PFSK-1 (cell line): ENCODE measurements around the gene NT5C1A.
A peak's percentile ranks its signal among the peaks of the same experiment; 100 is the strongest.

Source experiments
- FOXP2 ChIP-seq: optimal IDR thresholded peaks from 2 replicates; pipeline ENCODE3; 2011; ENCODE audit warnings: borderline replicate concordance, control low read depth, inconsistent platforms; ENCODE audit not compliant: insufficient read depth; ENCODE audit errors: extremely low read length, extremely low read depth
- POLR2AphosphoS5 ChIP-seq: IDR thresholded peaks from 2 replicates; pipeline ENCODE4 v1.6.1; 2012; ENCODE audit warnings: low read depth, mild to moderate bottlenecking, control low read depth, low read length, moderate library complexity
- REST ChIP-seq, 2 experiments: IDR thresholded peaks; 2 replicates each; pipeline versions ENCODE4 v1.6.1 to v1.8.0; 2011 to 2012; ENCODE audit warnings: low read depth in 2 of 2, low read length in 2 of 2, control low read depth in 1 of 2, inconsistent platforms in 1 of 2, mild to moderate bottlenecking in 1 of 2, moderate library complexity in 1 of 2; ENCODE audit not compliant: insufficient read depth in 1 of 2
- SIN3A ChIP-seq: IDR thresholded peaks from 2 replicates; pipeline ENCODE4 v1.6.1; 2012; ENCODE audit warnings: mild to moderate bottlenecking, low read length, moderate library complexity, borderline replicate concordance; ENCODE audit not compliant: insufficient read depth
- TAF1 ChIP-seq: IDR thresholded peaks from 2 replicates; pipeline ENCODE4 v1.6.1; 2012; ENCODE audit warnings: low read length, control low read depth, borderline replicate concordance; ENCODE audit not compliant: insufficient read depth

The NT5C1A gene

GRCh38 chr1:39694026-39694425, 22.1 kb upstream of the NT5C1A start:
- no peak for TF ChIP-seq TAF1
- no peak for TF ChIP-seq FOXP2
- TF ChIP-seq SIN3A: no peak
- no peak for TF ChIP-seq POLR2AphosphoS5
- no peak for TF ChIP-seq REST (IDR thresholded peaks at IDR 0.05; ENCODE audit: insufficient read depth in 1 of 2, low read depth in 2 of 2, low read length in 2 of 2)

- TF ChIP-seq SIN3A (no peak), FOXP2 (no peak), TAF1 (no peak), POLR2AphosphoS5 (no peak), REST (IDR thresholded peaks at IDR 0.05; ENCODE audit: insufficient read depth in 1 of 2, low read depth in 2 of 2, low read length in 2 of 2) (no peak)
Measured at GRCh38 chr1:39692152-39693074, 20.5 kb upstream of the NT5C1A start.

DNA sequence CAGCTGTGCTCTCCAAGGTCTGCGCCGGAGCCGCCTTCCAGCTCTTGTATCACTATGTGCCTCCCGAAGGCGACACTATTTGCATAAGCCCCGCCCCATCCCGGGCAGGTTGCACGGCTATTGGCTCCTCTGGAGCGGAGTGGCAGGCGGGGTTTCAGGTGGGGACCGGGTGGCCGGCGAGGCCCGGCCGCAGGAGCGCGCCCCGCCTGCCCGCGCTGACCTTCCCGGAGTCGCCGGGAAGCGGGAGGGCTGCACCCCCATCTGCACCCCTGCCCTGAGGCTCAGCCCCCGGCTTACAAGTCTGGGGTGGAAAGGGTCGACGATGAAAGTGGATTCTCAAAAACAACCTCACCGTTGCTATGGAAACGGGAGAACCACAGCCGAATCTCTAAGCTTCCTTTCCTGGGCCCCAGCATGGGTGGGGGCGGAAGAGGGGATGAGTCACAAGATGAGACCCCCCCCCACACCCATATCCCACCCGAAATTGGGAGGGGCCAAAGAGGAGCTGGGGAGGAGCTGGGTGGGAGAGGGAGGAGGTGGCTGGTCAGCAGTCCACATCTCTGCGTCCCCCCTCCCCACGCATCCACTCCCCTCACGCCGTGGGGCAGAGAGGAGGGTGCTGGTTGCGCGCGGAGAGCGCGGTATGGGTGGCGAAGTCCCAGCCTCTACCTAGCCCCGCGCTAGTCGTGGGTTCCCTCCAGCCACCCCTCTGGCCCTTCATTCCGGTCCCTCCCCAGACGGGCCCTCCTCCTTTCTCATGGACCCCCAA, 19.7 kb upstream of the NT5C1A start, which contains the start of gene HPCAL4:
Gene HPCAL4, minus strand, starts transcription at position 51 of the 769 bp plus-strand sequence. CDS start 6,830 bp downstream, outside the sequence.
- TF ChIP-seq TAF1 (no peak), REST (IDR thresholded peaks at IDR 0.05; ENCODE audit: insufficient read depth in 1 of 2, low read depth in 2 of 2, low read length in 2 of 2) (peak in 1 of 2 experiments; percentile 80; a peak in 2 of 4 replicates)

DNA sequence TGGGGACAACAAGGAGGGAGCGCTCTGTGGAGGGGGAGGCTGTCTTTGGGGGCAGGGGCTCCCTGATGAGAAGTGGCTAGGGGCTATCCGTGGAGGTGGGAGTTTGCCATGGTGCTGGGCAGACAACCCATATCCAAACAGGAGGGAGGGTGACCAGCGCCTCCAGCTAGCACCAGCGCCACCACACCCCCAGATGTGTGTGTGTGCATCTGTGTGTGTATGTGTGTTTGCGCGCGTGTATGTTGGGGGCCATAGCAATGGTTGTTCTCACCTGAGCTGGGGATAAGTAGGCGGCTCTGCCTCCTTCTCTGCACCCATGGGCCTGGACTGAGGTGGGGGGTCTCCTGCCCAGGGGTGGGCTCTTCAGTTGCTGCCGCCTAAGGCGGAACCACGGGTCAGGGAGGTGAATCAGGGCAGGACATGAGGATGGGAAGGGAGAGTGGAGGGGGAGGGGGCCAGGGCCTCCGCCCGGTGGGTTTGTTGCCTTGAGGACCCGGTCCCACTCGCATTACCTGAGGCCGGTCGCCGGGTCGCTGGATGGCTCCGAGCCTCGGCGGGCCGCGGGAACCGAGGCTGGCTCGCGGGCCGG, 19.0 kb upstream of the NT5C1A start:
- TF ChIP-seq REST (IDR thresholded peaks at IDR 0.05; ENCODE audit: insufficient read depth in 1 of 2, low read depth in 2 of 2, low read length in 2 of 2) (0 out of 4 replicates have a peak, but pooled peaks of 1 of the 2 experiments have one; percentile 36), FOXP2 (no peak)
